Measurements from ENCODE around the gene LONP1. TPM values are rescaled to one million over a fixed set of nuclear protein-coding genes. Genes with fewer than 3 reads are reported as not detected.

Gene LONP1
- total and polyA plus RNA-seq, 9 donors: 34.9 to 63.9 (median 52.9) TPM

DNA sequence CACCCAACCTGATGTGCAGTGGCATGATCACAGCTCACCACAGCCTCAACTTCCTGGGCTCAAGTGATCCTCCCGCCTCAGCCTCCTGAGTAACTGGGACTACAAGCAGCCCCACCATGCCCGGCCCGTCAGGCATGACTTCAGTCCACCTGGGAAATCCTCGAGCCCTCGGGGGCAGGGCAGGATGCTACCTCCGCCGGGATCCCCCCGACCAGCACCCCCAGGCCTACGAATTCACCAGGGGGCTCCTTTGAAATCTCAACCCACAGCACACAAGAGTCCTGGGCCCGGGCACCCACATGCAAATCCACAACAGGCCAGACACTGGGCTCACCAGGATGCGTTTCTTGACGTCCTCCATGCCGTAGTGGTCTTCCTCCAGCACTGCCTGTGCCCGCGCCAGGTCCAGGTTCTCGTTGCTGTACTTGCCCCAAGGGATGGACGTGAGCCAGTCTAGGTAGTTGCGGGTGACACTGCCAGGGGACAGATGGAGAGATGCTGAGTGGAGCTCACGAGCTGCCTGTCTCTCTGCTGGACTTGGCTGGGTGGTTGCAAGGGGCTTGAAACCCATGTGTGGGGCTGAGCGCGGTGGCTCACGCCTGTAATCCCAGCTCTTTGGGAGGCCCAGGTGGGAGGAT lies 19.4 kb downstream of the LONP1 start:
- DNase-seq: no peak
- H3K4me3 ChIP-seq (ENCODE audit: low read length): no peak overlapping the region
- H3K9me3 ChIP-seq (replicated peaks; ENCODE audit: control insufficient read depth, low read depth, low read length): no peaks in the 10 kb centered on the region
- WGBS (ENCODE audit: insufficient coverage): 93% methylated on average over 21 of the region's 22 CpGs
- H3K36me3 ChIP-seq (ENCODE audit: control insufficient read depth, insufficient read depth, low read length): peaks cover 65% of the 10 kb centered on the region
- H3K4me1 ChIP-seq (ENCODE audit: control insufficient read depth, insufficient read depth, low read length): peaks cover 9% of the 10 kb centered on the region
- no peak overlapping the region for H3K27ac ChIP-seq (ENCODE audit: low read length)
- no peaks in the 10 kb centered on the region for H3K27me3 ChIP-seq (ENCODE audit: control insufficient read depth, insufficient read depth, low read length)

DNA sequence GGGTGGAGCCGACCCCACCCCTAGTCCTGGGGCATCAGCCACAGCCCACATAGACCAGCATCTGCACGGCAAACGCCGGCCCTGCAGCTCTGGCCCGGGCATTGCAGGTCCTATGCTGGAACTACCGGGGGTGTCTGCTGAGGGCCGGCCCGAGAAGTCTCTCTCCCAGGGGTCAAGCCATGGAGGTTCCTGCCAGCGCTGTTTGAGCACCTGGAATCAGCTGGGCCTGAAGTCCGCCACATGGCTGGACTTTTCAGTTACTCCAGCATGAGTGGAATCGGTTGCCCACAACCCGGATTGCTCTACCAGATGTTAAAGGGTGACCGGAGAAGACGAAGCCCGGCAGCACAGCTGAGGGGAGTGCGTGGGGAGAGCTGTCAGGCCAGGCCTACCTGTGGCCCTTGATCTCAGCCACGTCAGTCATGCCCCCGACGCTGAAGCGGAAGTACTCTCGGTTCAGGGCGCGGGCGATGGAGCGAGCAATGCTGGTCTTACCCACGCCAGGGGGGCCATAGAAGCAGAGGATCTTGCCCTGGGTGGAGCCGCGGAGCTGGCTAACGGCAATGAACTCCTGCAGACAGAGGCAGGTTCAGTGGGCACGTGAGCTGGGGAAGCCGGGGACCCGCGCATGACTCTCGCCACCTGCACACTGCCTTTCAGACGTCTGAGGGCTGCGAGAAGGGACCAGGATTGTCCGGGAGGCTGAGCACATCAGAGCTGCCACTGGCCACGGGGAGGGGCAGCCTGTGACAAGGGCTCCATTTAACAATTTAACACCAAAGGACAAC lies 21.1 kb downstream of the LONP1 start:
- Histone ChIP-seq H3K36me3 (ENCODE audit: control insufficient read depth, insufficient read depth, low read length) (peaks cover 65% of the 10 kb centered on the region), H3K4me1 (ENCODE audit: control insufficient read depth, insufficient read depth, low read length) (peaks cover 22% of the 10 kb centered on the region), H3K27ac (ENCODE audit: low read length) (no peak overlapping the region), H3K4me3 (ENCODE audit: low read length) (no peak overlapping the region), H3K9me3 (replicated peaks; ENCODE audit: control insufficient read depth, low read depth, low read length) (no peaks in the 10 kb centered on the region), H3K27me3 (ENCODE audit: control insufficient read depth, insufficient read depth, low read length) (no peaks in the 10 kb centered on the region)
- WGBS (ENCODE audit: insufficient coverage): 87% methylated on average over 35 of the region's 38 CpGs
- DNase-seq: no peak

DNA sequence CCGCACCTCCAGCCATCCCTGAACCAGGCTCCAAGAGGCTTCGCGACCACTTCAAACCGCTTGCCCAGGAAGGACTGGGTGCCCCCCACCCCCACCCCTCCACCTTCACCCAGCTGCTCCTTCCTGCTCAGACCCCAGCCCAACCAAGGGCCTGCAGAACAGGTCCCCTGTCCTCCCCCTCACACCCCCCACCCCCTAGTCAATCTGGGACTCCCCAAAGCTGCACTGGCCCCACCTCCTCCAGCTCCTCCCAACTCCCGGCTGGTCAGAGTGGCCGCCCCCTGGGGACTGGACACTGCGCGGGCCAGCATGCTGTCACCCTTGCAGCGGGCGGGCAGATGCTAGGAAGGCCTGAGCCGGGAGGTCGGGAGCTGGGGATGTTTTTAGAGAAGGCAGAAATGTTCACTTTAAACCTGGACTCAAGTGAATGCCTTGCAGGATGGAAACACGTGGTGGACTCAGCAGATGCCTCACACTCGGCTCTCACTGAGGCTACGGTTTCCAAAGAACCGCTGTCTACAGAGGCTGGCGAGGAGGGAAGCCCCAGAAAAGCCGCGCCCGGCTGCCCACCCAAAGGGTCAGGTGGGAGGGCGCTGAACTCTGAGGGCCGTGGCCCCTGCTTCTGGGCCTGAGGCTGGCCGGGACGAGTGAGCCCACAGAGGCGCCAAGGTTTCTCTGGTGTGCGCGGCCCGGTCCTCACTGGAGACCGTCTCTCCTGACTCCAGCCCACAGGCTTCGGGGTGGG lies 21.9 kb downstream of the LONP1 start:
- 78% methylated on average over 26 of the region's 30 CpGs for WGBS (ENCODE audit: insufficient coverage)
- DNase-seq: no peak
- H3K4me3 ChIP-seq (ENCODE audit: low read length): no peak overlapping the region
- no peak overlapping the region for H3K27ac ChIP-seq (ENCODE audit: low read length)
- no peaks in the 10 kb centered on the region for H3K27me3 ChIP-seq (ENCODE audit: control insufficient read depth, insufficient read depth, low read length)
- peaks cover 30% of the 10 kb centered on the region for H3K4me1 ChIP-seq (ENCODE audit: control insufficient read depth, insufficient read depth, low read length)
- no peaks in the 10 kb centered on the region for H3K9me3 ChIP-seq (replicated peaks; ENCODE audit: control insufficient read depth, low read depth, low read length)
- peaks cover 64% of the 10 kb centered on the region for H3K36me3 ChIP-seq (ENCODE audit: control insufficient read depth, insufficient read depth, low read length)

DNA sequence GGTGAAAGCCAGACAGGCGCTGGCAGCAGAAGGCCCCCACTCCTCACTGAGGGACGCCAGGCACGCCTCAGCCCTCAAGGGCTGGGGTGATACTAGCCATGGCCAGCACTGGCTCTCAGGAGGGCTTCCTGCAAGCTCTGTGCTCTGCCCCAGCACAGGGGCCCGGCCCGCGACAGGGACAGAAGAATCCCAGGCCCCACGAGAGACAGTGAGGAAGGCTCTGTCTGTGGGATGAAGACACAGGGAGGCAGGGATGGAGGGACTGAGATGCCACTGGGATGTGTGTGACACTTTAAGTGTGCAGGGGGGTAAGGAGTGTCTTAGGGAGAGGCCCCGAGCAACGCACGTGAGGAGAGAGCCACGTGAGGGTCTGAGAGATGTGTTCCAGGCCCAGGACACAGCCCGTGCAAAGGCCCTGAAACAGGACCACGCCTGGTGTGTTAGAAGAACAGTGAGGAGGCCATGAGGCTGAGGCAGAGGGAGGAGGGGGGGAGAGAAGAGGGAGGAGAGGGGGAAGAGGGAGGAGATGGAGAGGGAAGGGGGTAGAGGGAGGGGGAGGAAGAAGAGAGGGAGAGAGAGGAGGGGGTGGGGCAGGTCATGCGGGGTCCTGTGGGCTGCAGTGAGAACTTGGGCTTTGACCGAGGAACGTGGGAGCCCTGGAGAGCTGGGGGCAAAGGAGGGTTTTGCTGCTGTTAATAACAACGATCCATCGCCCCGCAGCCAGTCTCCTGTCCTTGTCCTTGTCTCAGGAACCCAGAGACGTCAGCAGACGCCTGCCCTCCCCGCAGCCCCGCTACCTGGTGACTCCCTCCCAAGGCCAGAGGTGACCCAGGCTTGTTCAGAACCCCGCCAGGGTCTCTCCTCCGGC lies 22.7 kb downstream of the LONP1 start:
- H3K27ac ChIP-seq (ENCODE audit: low read length): no peak overlapping the region
- H3K4me3 ChIP-seq (ENCODE audit: low read length): no peak overlapping the region
- no peaks in the 10 kb centered on the region for H3K27me3 ChIP-seq (ENCODE audit: control insufficient read depth, insufficient read depth, low read length)
- H3K4me1 ChIP-seq (ENCODE audit: control insufficient read depth, insufficient read depth, low read length): peaks cover 38% of the 10 kb centered on the region
- DNase-seq: no peak
- WGBS (ENCODE audit: insufficient coverage): 68% methylated on average over 24 of the region's 25 CpGs
- H3K36me3 ChIP-seq (ENCODE audit: control insufficient read depth, insufficient read depth, low read length): peaks cover 72% of the 10 kb centered on the region
- H3K9me3 ChIP-seq (replicated peaks; ENCODE audit: control insufficient read depth, low read depth, low read length): no peaks in the 10 kb centered on the region

DNA sequence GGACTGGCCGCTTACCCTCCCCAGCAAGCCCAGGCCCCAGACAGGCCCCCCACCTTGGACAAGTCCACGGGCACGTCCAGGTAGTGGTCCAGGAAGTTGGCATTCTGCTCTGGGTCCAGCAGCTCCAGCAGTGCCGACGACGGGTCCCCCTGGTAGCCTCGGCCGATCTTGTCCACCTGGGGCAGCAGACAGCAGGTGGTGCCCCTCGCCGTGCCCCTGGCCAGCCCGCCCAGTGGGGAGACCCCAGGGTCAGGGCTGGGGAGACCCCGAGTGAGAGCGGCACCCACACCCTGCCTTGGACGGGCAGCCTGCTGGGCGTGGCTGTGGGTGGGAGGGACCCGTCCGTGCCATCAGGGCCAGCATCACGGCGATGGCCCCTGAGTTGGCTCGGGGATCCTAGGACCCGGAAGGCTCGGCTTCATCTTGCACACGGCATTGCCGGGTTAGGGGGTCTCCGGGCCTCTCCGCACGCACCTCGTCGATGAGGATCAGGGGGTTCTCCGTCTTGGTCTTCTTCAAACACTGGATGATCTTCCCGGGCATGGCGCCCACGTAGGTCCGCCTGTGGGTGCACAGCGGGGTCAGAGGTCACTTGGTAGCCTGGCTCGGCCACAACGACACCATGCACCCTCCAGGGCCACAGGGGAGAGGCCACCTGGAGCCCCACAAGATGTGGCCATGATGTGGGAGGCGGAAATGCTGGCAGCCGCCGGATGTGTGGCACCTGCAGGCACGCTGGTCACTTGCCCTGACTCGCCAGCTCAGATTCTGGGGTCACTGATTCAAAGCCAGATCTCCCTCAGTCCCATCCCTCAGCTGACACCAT lies 23.5 kb downstream of the LONP1 start:
- Histone ChIP-seq H3K9me3 (replicated peaks; ENCODE audit: control insufficient read depth, low read depth, low read length) (no peaks in the 10 kb centered on the region), H3K4me3 (ENCODE audit: low read length) (no peak overlapping the region), H3K27ac (ENCODE audit: low read length) (no peak overlapping the region), H3K4me1 (ENCODE audit: control insufficient read depth, insufficient read depth, low read length) (peaks cover 47% of the 10 kb centered on the region), H3K27me3 (ENCODE audit: control insufficient read depth, insufficient read depth, low read length) (no peaks in the 10 kb centered on the region), H3K36me3 (ENCODE audit: control insufficient read depth, insufficient read depth, low read length) (peaks cover 80% of the 10 kb centered on the region)
- 86% methylated on average over 40 of the region's 42 CpGs for WGBS (ENCODE audit: insufficient coverage)
- DNase-seq: no peak

DNA sequence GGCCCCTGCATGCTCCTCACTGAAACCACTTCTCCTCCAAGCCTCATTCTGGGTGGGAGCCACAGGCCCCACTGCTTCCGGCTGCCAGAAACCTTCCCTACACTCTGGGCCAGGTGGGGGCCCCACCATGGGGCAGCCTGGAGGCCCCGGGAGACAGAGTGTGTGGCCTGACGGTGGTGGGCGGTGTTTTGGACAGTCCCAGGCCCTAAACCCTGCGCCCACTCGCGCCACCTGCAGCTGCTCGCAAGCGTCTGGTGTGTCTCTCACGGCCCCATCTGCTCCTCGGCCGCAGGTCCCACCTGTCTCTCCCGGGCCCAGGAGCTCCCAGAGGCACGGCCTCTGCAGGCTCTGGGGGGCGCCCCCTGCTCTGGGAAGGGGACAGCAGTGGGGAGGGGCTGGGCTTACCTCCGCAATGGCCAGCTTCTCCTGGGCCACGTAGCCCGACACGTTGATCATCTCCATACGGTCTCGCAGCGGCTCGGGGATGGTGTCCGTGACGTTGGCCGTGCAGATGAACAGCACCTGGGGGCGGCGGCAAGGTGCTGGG lies 24.2 kb downstream of the LONP1 start:
- peak; percentile 50 for DNase-seq
- Histone ChIP-seq H3K4me1 (ENCODE audit: control insufficient read depth, insufficient read depth, low read length) (peaks cover 54% of the 10 kb centered on the region), H3K36me3 (ENCODE audit: control insufficient read depth, insufficient read depth, low read length) (peaks cover 79% of the 10 kb centered on the region), H3K4me3 (ENCODE audit: low read length) (no peak overlapping the region), H3K9me3 (replicated peaks; ENCODE audit: control insufficient read depth, low read depth, low read length) (no peaks in the 10 kb centered on the region), H3K27me3 (ENCODE audit: control insufficient read depth, insufficient read depth, low read length) (no peaks in the 10 kb centered on the region), H3K27ac (ENCODE audit: low read length) (peak overlapping the region; percentile 29)
- WGBS (ENCODE audit: insufficient coverage): 71% methylated on average over 24 of the region's 28 CpGs

DNA sequence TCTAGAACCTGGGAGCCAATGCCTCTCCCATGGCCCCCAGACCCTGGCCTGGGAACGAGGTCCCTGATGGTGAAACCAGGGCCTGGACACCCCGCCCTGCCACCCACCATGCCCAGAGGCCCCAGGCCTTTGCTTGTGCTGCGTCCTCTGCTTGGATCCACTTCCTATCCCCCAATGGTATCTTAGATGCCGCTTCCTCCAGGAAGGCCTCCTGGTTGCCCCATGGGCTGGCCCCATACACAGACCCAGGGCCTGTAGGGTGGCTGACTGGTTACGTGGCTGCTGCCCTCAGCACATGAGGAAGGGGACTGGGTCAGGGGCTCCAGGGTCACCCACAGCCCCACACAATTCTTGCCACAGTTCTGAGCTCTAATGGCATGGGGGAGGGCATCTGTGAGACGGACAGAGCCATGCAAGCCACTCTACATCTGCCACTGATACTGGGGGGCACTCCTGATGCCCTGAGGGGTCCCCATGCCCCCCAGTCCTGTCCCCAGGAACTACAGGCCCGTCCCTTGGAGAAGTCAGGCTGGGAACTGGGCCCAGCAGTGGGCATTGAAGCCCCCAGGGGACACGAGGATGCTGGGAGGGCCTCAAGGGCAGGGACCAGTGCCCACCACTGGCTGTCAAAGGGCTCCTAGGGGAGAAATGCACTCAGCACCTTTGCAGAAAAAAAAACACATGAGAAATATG lies 24.8 kb downstream of the LONP1 start:
- Histone ChIP-seq H3K27me3 (ENCODE audit: control insufficient read depth, insufficient read depth, low read length) (no peaks in the 10 kb centered on the region), H3K27ac (ENCODE audit: low read length) (peak overlapping the region; percentile 29), H3K9me3 (replicated peaks; ENCODE audit: control insufficient read depth, low read depth, low read length) (no peaks in the 10 kb centered on the region), H3K4me3 (ENCODE audit: low read length) (no peak overlapping the region), H3K36me3 (ENCODE audit: control insufficient read depth, insufficient read depth, low read length) (peaks cover 73% of the 10 kb centered on the region), H3K4me1 (ENCODE audit: control insufficient read depth, insufficient read depth, low read length) (peaks cover 55% of the 10 kb centered on the region)
- DNase-seq: no peak
- WGBS (ENCODE audit: insufficient coverage): 67% methylated on average over 7 of the region's 8 CpGs

DNA sequence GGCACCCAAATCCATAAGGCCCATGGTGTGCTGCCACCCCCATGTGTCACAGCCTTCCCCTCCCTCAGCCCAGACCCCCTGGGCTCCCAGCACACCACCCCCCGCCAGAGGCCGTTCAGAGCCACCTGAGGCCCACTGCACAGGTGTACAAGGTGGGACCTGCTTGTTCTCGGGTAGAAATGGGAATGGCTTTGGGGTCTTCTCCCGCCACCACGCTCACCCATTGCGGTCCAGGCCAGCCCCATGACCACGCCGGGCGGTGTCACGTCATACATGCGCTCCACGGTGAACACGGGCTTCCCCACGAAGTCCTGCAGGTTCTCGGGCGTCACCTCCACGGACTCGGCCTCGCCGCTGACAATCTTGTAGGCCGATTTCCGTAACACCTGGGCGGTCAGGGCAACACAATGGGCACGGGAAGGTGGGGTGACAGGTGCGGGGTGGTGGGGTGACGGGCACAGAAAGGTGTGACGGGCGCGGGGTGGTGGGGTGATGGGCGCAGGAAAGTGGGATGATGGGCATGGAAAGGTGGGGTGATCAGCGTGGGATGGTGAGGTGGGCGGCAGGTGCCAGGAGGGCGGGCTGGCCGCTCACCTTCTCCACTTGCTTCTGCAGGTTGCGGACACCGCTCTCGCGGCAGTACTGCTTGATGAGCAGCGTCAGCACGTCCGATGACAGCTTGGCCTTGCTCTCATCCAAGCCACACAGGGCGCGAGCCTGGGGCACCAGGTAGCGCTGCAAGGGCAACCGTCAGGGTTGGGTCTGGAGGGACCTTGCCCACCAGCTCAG lies 25.6 kb downstream of the LONP1 start:
- no peaks in the 10 kb centered on the region for H3K27me3 ChIP-seq (ENCODE audit: control insufficient read depth, insufficient read depth, low read length)
- DNase-seq: no peak
- H3K27ac ChIP-seq (ENCODE audit: low read length): peak overlapping the region; percentile 23
- no peak overlapping the region for H3K4me3 ChIP-seq (ENCODE audit: low read length)
- 92% methylated on average over 43 of the region's 45 CpGs for WGBS (ENCODE audit: insufficient coverage)
- H3K4me1 ChIP-seq (ENCODE audit: control insufficient read depth, insufficient read depth, low read length): peaks cover 58% of the 10 kb centered on the region
- no peaks in the 10 kb centered on the region for H3K9me3 ChIP-seq (replicated peaks; ENCODE audit: control insufficient read depth, low read depth, low read length)
- peaks cover 71% of the 10 kb centered on the region for H3K36me3 ChIP-seq (ENCODE audit: control insufficient read depth, insufficient read depth, low read length)

Measured in muscle of leg (tissue), 11 donors.